Activated CD8-positive, alpha-beta T cell treated with anti-CD3 and anti-CD28 coated beads for 36 hours (primary cell): ENCODE results near the gene NUDT14. TPM values are rescaled to one million over a fixed set of nuclear protein-coding genes. Genes with fewer than 3 reads are reported as not detected.

Experiments used
- ATAC-seq: fragments of 200-7000 bp; cut with Tn5 transposase; one replicate; pipeline ENCODE4 v1.10.0; 2021; ENCODE audit warnings: mild to moderate bottlenecking, moderate library complexity
- CTCF ChIA-PET: fragments of 350-600 bp; sonication (Branson Sonifier 250); formaldehyde crosslinking; loops from one replicate; lab custom pipeline; 2021; ENCODE audit warnings: antibody characterized with exemption; lab: Charles Lee
- POLR2A ChIA-PET: fragments of 350-600 bp; sonication (Branson Sonifier 250); formaldehyde crosslinking; loops from one replicate; lab custom pipeline; 2021; ENCODE audit warnings: antibody characterized with exemption; lab: Charles Lee
- DNase-seq: peaks from one replicate; pipeline ENCODE4 v3.0.0-alpha.2; 2020
- H3K27ac Mint-ChIP-seq: one replicate; pipeline ENCODE4 v1.8.0; 2021; ENCODE audit warnings: mild to moderate bottlenecking, mixed read lengths
- H3K27me3 Mint-ChIP-seq: one replicate; pipeline ENCODE4 v1.8.0; 2021; ENCODE audit warnings: mixed read lengths
- H3K36me3 Mint-ChIP-seq: one replicate; pipeline ENCODE4 v1.8.0; 2021; ENCODE audit warnings: low read depth, mixed read lengths
- H3K4me1 Mint-ChIP-seq: one replicate; pipeline ENCODE4 v1.8.0; 2021; ENCODE audit warnings: low read depth, mixed read lengths
- H3K4me3 Mint-ChIP-seq: one replicate; pipeline ENCODE4 v1.8.0; 2021; ENCODE audit warnings: mild to moderate bottlenecking, moderate library complexity, mixed read lengths
- H3K9me3 Mint-ChIP-seq: one replicate; pipeline ENCODE4 v1.8.0; 2021; ENCODE audit warnings: mixed read lengths
- CTCF ChIP-seq: fragments of 200-600 bp; IDR thresholded peaks from one replicate; pipeline ENCODE4 v1.8.0; 2022; ENCODE audit warnings: antibody characterized with exemption, mild to moderate bottlenecking
- intact Hi-C: fragments of 100-400 bp; cut with micrococcal nuclease; formaldehyde crosslinking; loops from one replicate; pipeline ENCODE4 v1.10.0; 2022
- total RNA-seq, 2 experiments: library from RNA; stranded (reverse); gene quantifications; one replicate each; pipeline ENCODE4 v1.2.3, GENCODE V29; 2021

Gene NUDT14
- total RNA-seq, 2 experiments from 2014 or later, result 9.3 to 9.7 TPM

DNA sequence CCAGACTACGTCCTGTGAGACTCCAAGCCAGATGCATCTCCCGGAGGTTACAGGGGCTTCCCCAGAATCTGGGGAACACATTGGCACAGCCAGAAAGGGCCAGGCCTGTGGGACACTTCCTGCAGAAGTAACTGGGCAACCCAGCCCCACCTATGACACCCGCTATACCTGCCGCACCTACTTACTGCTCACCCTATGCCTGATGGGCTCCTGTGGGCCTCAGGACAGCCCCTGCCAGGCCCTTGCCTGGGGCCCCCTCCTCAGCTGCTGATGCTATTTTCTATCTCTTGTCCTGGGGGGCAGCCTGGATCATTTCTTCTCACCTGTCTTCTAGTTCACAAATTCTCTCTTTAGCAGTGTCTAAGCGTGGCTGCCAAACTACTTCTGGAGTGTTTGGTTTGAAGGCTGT is 41.3 kb downstream of the NUDT14 start:
- no peak overlapping the region for H3K4me3 Mint-ChIP-seq
- H3K36me3 Mint-ChIP-seq, result no peaks in the 10 kb centered on the region
- CTCF ChIA-PET, result no interaction called here
- POLR2A ChIA-PET, result no interaction called here
- H3K27ac Mint-ChIP-seq, result no peak overlapping the region
- H3K9me3 Mint-ChIP-seq, result peaks cover 4% of the 10 kb centered on the region
- no peaks in the 10 kb centered on the region for H3K4me1 Mint-ChIP-seq
- H3K27me3 Mint-ChIP-seq, result no peaks in the 10 kb centered on the region
- DNase-seq, result no peak
- TF ChIP-seq CTCF, result no peak
- intact Hi-C loops, result no loop called here
- ATAC-seq, result no peak

DNA sequence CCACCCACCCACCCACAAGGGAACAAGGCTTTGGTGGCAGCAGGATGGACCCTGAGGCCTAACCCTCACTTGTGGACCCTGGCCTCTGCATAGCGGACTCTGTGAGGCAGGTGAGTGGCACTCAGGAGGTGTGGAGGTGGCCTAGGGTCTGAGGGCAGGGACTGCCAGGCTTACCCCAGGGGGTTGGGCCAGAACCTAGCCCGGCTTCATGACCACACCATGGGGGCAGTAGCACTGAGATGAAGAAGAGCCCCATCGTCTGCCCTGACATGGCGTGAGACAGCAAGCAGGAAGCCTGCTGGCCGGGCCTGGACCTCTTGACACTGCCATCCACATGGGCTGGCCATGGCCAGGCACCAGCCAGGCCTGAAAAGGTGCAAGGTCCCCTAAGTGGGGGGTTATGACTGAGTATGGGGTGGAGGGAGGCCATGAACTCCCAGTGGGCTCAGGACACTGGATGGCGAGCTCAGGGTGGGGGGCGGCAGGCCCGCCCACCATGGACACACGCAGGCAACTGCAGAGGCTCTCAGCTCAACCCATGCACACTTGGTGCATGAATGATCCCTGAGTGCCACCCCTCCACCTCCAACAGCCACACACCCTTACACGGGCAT is 41.8 kb downstream of the NUDT14 start:
- intact Hi-C loops, result no loop called here
- Mint-ChIP-seq H3K27ac (no peak overlapping the region), H3K36me3 (no peaks in the 10 kb centered on the region), H3K9me3 (peaks cover 4% of the 10 kb centered on the region), H3K27me3 (no peaks in the 10 kb centered on the region), H3K4me3 (no peak overlapping the region), H3K4me1 (no peaks in the 10 kb centered on the region)
- CTCF ChIA-PET, result no interaction called here
- POLR2A ChIA-PET, result no interaction called here
- DNase-seq, result no peak
- TF ChIP-seq CTCF, result no peak
- ATAC-seq, result no peak

GRCh38 chr14:105138551-105139111 is 42.5 kb downstream of the NUDT14 start:
- TF ChIP-seq CTCF, result no peak
- no peak overlapping the region for H3K4me3 Mint-ChIP-seq
- H3K36me3 Mint-ChIP-seq, result no peaks in the 10 kb centered on the region
- CTCF ChIA-PET, result no interaction called here
- H3K4me1 Mint-ChIP-seq, result no peaks in the 10 kb centered on the region
- DNase-seq, result no peak
- ATAC-seq, result no peak
- H3K9me3 Mint-ChIP-seq, result peaks cover 4% of the 10 kb centered on the region
- intact Hi-C loops, result no loop called here
- no peak overlapping the region for H3K27ac Mint-ChIP-seq
- H3K27me3 Mint-ChIP-seq, result no peaks in the 10 kb centered on the region
- POLR2A ChIA-PET, result no interaction called here

- Mint-ChIP-seq H3K36me3 (no peaks in the 10 kb centered on the region), H3K4me3 (no peak overlapping the region), H3K27ac (no peak overlapping the region), H3K9me3 (peaks cover 4% of the 10 kb centered on the region), H3K27me3 (peaks cover 3% of the 10 kb centered on the region), H3K4me1 (no peaks in the 10 kb centered on the region)
- ATAC-seq, result no peak
- intact Hi-C loops, result no loop called here
- POLR2A ChIA-PET, result no interaction called here
- TF ChIP-seq CTCF, result no peak
- CTCF ChIA-PET, result no interaction called here
- DNase-seq, result no peak
These were observed 43.0 kb downstream of the NUDT14 start for GRCh38 chr14:105138021-105138541.

DNA sequence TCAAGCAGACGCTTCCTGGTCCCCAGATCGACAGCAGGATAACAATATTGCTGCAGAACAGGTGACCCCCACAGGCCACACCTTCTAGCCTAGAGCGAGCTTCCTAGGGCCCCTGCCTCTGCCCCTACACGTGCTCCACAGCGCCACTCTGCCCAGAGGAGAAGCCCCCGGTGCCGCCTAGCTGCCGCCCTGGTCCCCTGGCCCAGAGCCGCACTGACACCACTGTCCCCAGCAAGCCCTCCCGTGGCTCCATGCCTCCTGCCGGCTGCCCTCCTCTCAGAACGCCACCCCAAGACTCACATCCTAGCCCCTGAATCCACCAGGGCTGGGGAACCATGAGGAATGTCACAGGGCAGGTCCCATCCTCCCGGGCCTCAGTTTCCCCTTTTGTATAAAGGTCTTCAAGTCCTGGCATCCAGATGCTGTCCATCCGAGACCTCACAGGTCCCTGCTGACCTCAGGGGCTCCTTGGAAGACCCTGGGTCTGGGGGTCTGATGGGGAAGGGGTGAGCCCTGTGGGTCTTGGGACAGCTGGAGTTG is 43.6 kb downstream of the NUDT14 start:
- CTCF ChIA-PET, result no interaction called here
- no peak for DNase-seq
- Mint-ChIP-seq H3K36me3 (no peaks in the 10 kb centered on the region), H3K4me3 (no peak overlapping the region), H3K9me3 (peaks cover 5% of the 10 kb centered on the region), H3K27ac (no peak overlapping the region), H3K4me1 (no peaks in the 10 kb centered on the region), H3K27me3 (peaks cover 4% of the 10 kb centered on the region)
- POLR2A ChIA-PET, result no interaction called here
- no peak for ATAC-seq
- no peak for TF ChIP-seq CTCF
- intact Hi-C loops, result no loop called here
